Measurements from ENCODE around the gene GRB2. TPM values are rescaled to one million over a fixed set of nuclear protein-coding genes. Genes with fewer than 3 reads are reported as not detected.
A peak's percentile ranks its signal among the peaks of the same experiment; 100 is the strongest.
"Not testable (repeated sequence)": the region's sequence is repeated elsewhere in the genome, so short reads cannot be mapped to it uniquely, and the experiment has no call there.

Gene GRB2
- total RNA-seq, 2 experiments from 2014 or later, result 166 to 169 TPM

DNA sequence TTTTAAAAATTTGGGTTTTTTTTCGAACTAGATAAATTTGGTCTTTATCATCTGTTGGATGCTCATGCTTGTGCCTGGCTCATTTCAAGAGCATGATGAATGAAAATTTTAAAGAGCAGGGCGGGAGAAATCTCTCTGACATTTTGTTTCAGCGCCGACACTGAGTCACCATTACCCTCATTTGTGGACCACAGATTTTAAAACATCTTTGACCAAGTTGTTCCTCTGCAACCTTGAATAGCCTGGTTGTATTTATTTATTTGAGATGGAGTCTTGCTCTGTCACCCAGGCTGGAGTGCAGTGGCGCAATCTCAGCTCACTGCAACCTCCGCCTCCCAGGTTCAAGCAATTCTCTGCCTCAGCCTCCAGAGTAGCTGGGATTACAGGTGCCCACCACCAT is 29.0 kb upstream of the GRB2 start:
- H3K9me3 Mint-ChIP-seq; H3K4me1 Mint-ChIP-seq (ENCODE audit: low read depth); H3K27ac Mint-ChIP-seq; H3K27me3 Mint-ChIP-seq (ENCODE audit: low read depth); CTCF ChIA-PET; intact Hi-C loops (cut with micrococcal nuclease); H3K4me3 Mint-ChIP-seq; DNase-seq; H3K36me3 Mint-ChIP-seq (ENCODE audit: low read depth): not testable (repeated sequence)

- Mint-ChIP-seq H3K27me3 (ENCODE audit: low read depth) (peaks cover 2% of the 10 kb centered on the region), H3K9me3 (no peaks in the 10 kb centered on the region), H3K4me3 (no peak overlapping the region), H3K27ac (no peak overlapping the region), H3K4me1 (ENCODE audit: low read depth) (peaks cover 3% of the 10 kb centered on the region), H3K36me3 (ENCODE audit: low read depth) (no peaks in the 10 kb centered on the region)
- CTCF ChIA-PET, result interaction anchor here (1.5 kb wide), 1 partner anchor 200 kb away, joined by 5 read pairs; the partner anchor contains the start of gene SMIM5
- intact Hi-C loops (cut with micrococcal nuclease), result no loop called here
- DNase-seq, result no peak
Observed at GRCh38 chr17:75433218-75433783, 27.8 kb upstream of the GRB2 start.

DNA sequence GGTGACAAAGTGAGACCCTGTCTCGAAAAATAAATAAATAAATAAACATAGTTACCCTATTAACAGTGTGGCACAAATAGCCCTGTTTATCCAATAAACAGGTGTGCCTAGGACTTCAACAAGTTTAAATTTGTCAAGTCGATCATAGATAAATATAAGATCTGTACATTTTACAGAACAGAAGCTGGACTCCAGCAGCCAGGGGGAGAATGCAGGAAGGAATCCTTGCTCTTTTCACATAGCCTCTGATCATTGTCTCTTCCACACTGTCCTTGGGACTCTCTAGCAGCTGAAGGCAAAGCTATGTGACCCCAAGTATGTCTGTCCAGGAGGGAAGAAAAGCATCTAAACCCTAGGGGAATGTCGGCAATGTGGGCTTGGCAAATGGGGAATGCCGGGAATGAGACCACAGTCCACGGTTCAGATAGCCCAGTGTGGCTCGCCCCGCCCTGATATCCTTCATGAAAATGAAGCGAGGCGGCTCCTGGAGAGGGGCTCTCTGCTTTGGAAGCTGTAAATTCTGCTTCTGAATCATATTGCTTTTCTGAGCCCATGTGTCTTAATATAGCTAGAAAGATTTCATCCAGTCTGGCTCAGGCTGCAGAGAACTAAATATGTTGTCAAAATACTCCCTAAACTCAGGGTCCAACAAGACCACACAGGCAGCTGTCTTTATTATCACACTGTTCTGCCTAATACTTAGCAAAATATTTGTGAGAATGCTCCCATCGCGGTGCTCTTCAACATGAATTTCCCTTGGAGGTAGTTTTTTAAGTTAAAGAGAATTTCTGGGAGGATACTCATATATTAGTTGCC is 24.9 kb upstream of the GRB2 start:
- H3K9me3 Mint-ChIP-seq, result no peaks in the 10 kb centered on the region
- H3K27me3 Mint-ChIP-seq (ENCODE audit: low read depth), result peaks cover 2% of the 10 kb centered on the region
- peaks cover 8% of the 10 kb centered on the region for H3K4me1 Mint-ChIP-seq (ENCODE audit: low read depth)
- DNase-seq, result no peak
- no peak overlapping the region for H3K27ac Mint-ChIP-seq
- no peaks in the 10 kb centered on the region for H3K36me3 Mint-ChIP-seq (ENCODE audit: low read depth)
- intact Hi-C loops (cut with micrococcal nuclease), result no loop called here
- H3K4me3 Mint-ChIP-seq, result no peak overlapping the region
- CTCF ChIA-PET, result interaction anchor here (0.6 to 2.1 kb wide), 4 partner anchors 130 to 224 kb away, joined by 3 to 6 read pairs (median 3); partner anchors contain the start of gene SMIM5

DNA sequence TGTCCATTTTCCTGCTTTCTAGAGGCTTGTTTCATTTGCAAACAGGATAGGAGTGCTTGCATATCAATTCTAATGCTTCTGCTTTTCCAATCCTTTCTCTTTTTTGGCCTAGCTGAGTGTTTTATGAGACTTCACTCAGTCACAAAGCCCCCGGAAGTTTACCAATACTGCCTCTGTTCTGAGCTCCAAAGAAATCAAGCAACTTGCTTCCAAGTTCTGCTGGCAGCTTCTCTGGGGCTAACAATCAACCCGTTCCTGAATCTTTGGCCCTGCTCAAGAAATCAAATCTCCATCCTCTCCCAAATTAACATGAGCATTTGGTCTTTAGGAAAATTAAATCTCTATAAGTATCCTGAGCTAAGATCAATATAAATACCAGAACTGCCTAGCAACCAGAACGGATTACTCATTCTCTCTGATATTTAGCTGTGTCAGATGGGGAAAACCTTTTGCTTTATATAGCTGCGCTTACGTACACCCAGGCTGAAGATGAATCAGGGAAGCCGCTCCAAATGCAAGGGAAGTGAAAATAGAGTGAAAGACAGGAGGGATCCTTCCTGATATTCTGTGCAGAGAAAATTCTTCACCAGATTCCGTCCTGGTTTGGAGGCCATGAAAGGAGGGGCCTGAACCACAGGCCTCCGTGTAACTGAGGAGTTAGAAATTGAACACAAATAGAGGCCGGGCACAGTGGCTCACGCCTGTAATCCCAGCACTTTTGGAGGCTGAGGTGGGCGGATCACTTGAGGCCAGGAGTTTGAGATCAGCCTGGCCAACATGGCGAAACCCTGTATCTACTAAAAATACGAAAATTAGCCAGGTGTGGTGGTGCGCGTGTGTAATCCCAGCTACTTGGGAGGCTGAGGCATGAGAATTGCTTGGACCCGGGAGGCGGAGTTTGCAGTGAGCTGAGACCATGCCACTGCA is 23.3 kb upstream of the GRB2 start:
- Mint-ChIP-seq H3K4me1 (ENCODE audit: low read depth) (peaks cover 8% of the 10 kb centered on the region), H3K27ac (no peak overlapping the region), H3K27me3 (ENCODE audit: low read depth) (peaks cover 2% of the 10 kb centered on the region), H3K4me3 (no peak overlapping the region), H3K9me3 (no peaks in the 10 kb centered on the region), H3K36me3 (ENCODE audit: low read depth) (no peaks in the 10 kb centered on the region)
- no peak for DNase-seq
- CTCF ChIA-PET, result interaction anchor here (1.2 to 2.1 kb wide), 5 partner anchors 17 to 325 kb away, joined by 3 to 6 read pairs (median 4); partner anchors contain the start of genes SMIM5 and TSEN54
- intact Hi-C loops (cut with micrococcal nuclease), result loop anchor here (5.0 kb wide), 1 partner anchor 58 kb away; no protein-coding TSS in a partner anchor

- intact Hi-C loops (cut with micrococcal nuclease), result no loop called here
- Mint-ChIP-seq H3K9me3 (no peaks in the 10 kb centered on the region), H3K27ac (no peak overlapping the region), H3K27me3 (ENCODE audit: low read depth) (no peaks in the 10 kb centered on the region), H3K4me3 (no peak overlapping the region), H3K36me3 (ENCODE audit: low read depth) (no peaks in the 10 kb centered on the region), H3K4me1 (ENCODE audit: low read depth) (no peaks in the 10 kb centered on the region)
- CTCF ChIA-PET, result interaction anchor here (0.6 to 0.7 kb wide), 2 partner anchors 87 to 219 kb away, joined by 5 read pairs; no protein-coding TSS in a partner anchor
- DNase-seq, result no peak
Observed at GRCh38 chr17:75418531-75418930, 13.1 kb upstream of the GRB2 start.

DNA sequence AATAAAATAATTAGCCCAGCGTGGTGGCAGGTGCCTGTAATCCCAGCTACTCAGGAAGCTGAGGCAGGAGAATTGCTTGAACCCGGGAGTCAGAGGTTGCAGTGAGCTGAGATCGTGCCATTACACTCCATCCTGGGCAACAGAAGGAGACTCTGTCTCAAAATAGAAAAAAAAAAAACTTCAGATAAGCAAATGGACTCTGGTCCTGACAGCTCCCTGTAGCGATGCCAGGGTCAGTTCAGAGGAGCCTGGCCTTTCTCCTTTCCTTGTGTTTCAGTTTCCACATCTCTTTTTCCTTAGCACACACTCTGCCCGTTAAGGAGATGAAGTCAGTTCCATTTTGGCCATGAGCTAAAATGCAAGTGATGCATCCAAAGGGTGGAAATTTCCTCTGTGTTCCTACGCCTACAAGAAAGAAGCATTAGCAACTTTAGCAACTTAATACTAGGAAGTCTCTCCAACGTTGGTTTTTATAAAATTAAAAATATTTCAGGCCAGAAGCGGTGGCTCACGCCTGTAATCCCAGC is 11.6 kb upstream of the GRB2 start:
- CTCF ChIA-PET, result interaction anchor here (0.6 to 1.0 kb wide), 4 partner anchors 34 to 282 kb away, joined by 3 to 4 read pairs (median 4); no protein-coding TSS in a partner anchor
- no peak overlapping the region for H3K4me3 Mint-ChIP-seq

DNA sequence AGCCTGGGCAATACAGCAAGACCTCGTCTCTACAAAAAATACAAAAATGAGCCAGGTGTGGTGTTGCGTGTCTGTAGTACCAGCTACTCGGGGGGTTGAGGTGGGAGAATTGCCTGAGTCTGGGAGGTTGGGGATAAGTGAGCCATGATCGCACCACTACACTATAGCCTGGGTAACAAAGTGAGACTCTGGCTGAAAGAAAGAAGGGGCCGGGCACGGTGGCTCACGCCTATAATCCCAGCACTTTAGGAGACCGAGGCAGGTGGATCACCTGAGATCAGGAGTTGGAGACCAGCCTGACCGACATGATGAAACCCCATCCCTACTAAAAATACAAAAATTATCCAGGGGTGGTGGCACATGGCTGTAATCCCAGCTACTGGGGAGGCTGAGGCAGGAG is 10.5 kb upstream of the GRB2 start:
- no peak for DNase-seq
- Mint-ChIP-seq H3K9me3 (no peaks in the 10 kb centered on the region), H3K4me3 (no peak overlapping the region), H3K4me1 (ENCODE audit: low read depth) (peaks cover 18% of the 10 kb centered on the region), H3K27ac (no peak overlapping the region), H3K36me3 (ENCODE audit: low read depth) (no peaks in the 10 kb centered on the region), H3K27me3 (ENCODE audit: low read depth) (no peaks in the 10 kb centered on the region)
- intact Hi-C loops (cut with micrococcal nuclease), result no loop called here
- CTCF ChIA-PET, result interaction anchor here (0.6 to 1.0 kb wide), 3 partner anchors 81 to 395 kb away, joined by 3 read pairs; no protein-coding TSS in a partner anchor

More for the DNA sequence above, 11.6 kb upstream of the GRB2 start:
- Mint-ChIP-seq H3K27ac (no peak overlapping the region), H3K9me3 (no peaks in the 10 kb centered on the region), H3K4me1 (ENCODE audit: low read depth) (peaks cover 8% of the 10 kb centered on the region), H3K27me3 (ENCODE audit: low read depth) (no peaks in the 10 kb centered on the region), H3K36me3 (ENCODE audit: low read depth) (no peaks in the 10 kb centered on the region)
- no peak for DNase-seq
- intact Hi-C loops (cut with micrococcal nuclease), result no loop called here

DNA sequence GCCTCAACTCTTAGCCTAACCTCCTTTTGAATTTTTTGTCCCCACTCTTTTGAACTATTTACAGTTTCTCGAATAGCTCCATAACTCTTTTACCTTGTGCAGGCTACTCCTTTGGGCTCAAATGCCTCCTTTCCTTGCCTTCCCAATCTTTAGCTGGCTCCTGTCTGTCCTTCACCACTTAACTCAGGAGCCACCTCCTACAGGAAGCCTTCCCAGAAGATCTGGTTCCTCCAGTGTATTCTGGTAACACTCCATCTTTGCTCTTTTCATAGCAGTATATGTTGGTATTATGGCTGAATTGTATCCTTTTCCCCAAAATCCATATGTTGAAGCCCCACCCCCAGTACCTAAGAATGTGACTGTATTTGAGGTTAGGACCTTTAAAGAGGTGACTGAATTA is 9.0 kb upstream of the GRB2 start:
- no peaks in the 10 kb centered on the region for H3K27me3 Mint-ChIP-seq (ENCODE audit: low read depth)
- no peaks in the 10 kb centered on the region for H3K36me3 Mint-ChIP-seq (ENCODE audit: low read depth)
- CTCF ChIA-PET, result interaction anchor here (1.0 to 1.1 kb wide), 2 partner anchors 21 to 92 kb away, joined by 3 to 4 read pairs; no protein-coding TSS in a partner anchor
- H3K4me3 Mint-ChIP-seq, result no peak overlapping the region
- H3K4me1 Mint-ChIP-seq (ENCODE audit: low read depth), result peaks cover 18% of the 10 kb centered on the region
- no peaks in the 10 kb centered on the region for H3K9me3 Mint-ChIP-seq
- intact Hi-C loops (cut with micrococcal nuclease), result no loop called here
- no peak for DNase-seq
- H3K27ac Mint-ChIP-seq, result no peak overlapping the region

DNA sequence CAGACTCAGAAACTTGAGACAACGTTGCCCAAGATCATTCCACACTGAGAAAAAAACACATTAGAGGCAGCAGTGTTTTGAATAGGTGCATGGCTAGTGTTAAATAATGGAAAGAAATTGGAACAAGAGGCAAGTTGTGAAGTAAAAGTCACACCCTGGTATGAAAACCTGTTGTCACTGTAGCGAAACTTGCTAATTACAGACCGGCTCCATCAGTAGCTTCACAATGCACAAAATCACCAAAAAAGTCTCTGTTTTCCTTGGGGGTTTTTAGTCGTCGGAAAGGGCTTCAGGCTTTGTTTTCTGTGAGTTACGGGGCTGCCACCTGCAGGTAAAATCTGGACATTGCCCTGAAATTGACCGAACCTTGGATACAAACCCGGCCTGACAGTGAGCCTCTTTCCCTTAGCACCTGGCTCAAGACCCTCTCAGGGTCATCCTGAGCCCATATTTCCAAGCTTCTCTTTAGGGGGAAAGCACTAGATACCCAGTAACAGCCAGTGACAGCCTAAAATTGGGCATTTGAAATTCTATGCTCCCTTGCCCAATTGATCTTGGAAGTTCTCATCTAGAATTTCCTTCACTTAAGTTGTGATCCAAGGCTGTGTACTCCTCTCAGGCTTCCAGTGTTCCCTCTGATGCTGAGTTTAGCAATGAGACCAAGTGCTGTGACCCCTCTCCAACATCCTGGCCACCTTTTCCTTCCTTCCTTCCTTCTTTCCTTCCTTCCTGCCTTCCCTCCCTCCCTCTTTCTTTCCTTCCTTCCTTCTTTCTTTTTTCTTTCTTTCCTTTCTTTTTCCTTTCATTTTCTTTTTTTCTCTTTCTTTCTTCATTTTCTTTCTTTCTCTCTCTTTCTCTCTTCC is 7.2 kb upstream of the GRB2 start:
- peak; percentile 87 for DNase-seq
- H3K4me1 Mint-ChIP-seq (ENCODE audit: low read depth), result peaks cover 18% of the 10 kb centered on the region
- intact Hi-C loops (cut with micrococcal nuclease), result no loop called here
- CTCF ChIA-PET, result interaction anchor here (0.7 to 2.7 kb wide), 23 partner anchors 9 to 451 kb away, joined by 3 to 19 read pairs (median 4); partner anchors contain the start of genes GGA3, MIF4GD and SLC25A19
- H3K9me3 Mint-ChIP-seq, result no peaks in the 10 kb centered on the region
- H3K27ac Mint-ChIP-seq, result no peak overlapping the region
- peak overlapping the region; percentile 37 for H3K4me3 Mint-ChIP-seq
- no peaks in the 10 kb centered on the region for H3K27me3 Mint-ChIP-seq (ENCODE audit: low read depth)
- no peaks in the 10 kb centered on the region for H3K36me3 Mint-ChIP-seq (ENCODE audit: low read depth)

- H3K27ac Mint-ChIP-seq, result no peak overlapping the region
- CTCF ChIA-PET, result interaction anchor here (0.6 to 2.7 kb wide), 15 partner anchors 16 to 450 kb away, joined by 3 to 19 read pairs (median 4); partner anchors contain the start of genes GGA3, MIF4GD and SLC25A19
- H3K4me3 Mint-ChIP-seq, result no peak overlapping the region
- H3K27me3 Mint-ChIP-seq (ENCODE audit: low read depth), result no peaks in the 10 kb centered on the region
- H3K36me3 Mint-ChIP-seq (ENCODE audit: low read depth), result no peaks in the 10 kb centered on the region
- no peak for DNase-seq
- no peaks in the 10 kb centered on the region for H3K9me3 Mint-ChIP-seq
- peaks cover 20% of the 10 kb centered on the region for H3K4me1 Mint-ChIP-seq (ENCODE audit: low read depth)
- intact Hi-C loops (cut with micrococcal nuclease), result no loop called here
Observed at GRCh38 chr17:75411328-75412067, 6.0 kb upstream of the GRB2 start.
